ENCODE data around the gene LEUTX. TPM values are rescaled to one million over a fixed set of nuclear protein-coding genes. Genes with fewer than 3 reads are reported as not detected.

Gene LEUTX
- total and polyA plus RNA-seq, 2 experiments from 2014 or later = not detected

GRCh38 chr19:39740395-39740794 is 38.3 kb upstream of the LEUTX start (continued):
- TF ChIP-seq CREB1 (CRISPR knock-in tag; IDR thresholded peaks at IDR 0.05; ENCODE audit: low read depth) (no peak), JUNB (IDR thresholded peaks at IDR 0.05; ENCODE audit: unreplicated experiment) (no peak), POLR2AphosphoS5 (IDR thresholded peaks at IDR 0.05; ENCODE audit: low read depth) (no peak), EZH2 (IDR thresholded peaks at IDR 0.05; ENCODE audit: low read depth, unreplicated experiment) (no peak), ZNF331 (CRISPR knock-in tag; IDR thresholded peaks at IDR 0.05; ENCODE audit: low read depth) (no peak), ZNF114 (CRISPR knock-in tag; IDR thresholded peaks at IDR 0.05) (no peak), STAT1 (IDR thresholded peaks at IDR 0.05; ENCODE audit: unreplicated experiment) (no peak)
- TF ChIP-seq, protein P1, sequence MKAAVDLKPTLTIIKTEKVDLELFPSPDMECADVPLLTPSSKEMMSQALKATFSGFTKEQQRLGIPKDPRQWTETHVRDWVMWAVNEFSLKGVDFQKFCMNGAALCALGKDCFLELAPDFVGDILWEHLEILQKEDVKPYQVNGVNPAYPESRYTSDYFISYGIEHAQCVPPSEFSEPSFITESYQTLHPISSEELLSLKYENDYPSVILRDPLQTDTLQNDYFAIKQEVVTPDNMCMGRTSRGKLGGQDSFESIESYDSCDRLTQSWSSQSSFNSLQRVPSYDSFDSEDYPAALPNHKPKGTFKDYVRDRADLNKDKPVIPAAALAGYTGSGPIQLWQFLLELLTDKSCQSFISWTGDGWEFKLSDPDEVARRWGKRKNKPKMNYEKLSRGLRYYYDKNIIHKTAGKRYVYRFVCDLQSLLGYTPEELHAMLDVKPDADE (IDR thresholded peaks at IDR 0.05) = no peak
- TF ChIP-seq, protein P2, sequence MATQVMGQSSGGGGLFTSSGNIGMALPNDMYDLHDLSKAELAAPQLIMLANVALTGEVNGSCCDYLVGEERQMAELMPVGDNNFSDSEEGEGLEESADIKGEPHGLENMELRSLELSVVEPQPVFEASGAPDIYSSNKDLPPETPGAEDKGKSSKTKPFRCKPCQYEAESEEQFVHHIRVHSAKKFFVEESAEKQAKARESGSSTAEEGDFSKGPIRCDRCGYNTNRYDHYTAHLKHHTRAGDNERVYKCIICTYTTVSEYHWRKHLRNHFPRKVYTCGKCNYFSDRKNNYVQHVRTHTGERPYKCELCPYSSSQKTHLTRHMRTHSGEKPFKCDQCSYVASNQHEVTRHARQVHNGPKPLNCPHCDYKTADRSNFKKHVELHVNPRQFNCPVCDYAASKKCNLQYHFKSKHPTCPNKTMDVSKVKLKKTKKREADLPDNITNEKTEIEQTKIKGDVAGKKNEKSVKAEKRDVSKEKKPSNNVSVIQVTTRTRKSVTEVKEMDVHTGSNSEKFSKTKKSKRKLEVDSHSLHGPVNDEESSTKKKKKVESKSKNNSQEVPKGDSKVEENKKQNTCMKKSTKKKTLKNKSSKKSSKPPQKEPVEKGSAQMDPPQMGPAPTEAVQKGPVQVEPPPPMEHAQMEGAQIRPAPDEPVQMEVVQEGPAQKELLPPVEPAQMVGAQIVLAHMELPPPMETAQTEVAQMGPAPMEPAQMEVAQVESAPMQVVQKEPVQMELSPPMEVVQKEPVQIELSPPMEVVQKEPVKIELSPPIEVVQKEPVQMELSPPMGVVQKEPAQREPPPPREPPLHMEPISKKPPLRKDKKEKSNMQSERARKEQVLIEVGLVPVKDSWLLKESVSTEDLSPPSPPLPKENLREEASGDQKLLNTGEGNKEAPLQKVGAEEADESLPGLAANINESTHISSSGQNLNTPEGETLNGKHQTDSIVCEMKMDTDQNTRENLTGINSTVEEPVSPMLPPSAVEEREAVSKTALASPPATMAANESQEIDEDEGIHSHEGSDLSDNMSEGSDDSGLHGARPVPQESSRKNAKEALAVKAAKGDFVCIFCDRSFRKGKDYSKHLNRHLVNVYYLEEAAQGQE (IDR thresholded peaks at IDR 0.05; ENCODE audit: unreplicated experiment) = no peak
- TF ChIP-seq, protein P3, sequence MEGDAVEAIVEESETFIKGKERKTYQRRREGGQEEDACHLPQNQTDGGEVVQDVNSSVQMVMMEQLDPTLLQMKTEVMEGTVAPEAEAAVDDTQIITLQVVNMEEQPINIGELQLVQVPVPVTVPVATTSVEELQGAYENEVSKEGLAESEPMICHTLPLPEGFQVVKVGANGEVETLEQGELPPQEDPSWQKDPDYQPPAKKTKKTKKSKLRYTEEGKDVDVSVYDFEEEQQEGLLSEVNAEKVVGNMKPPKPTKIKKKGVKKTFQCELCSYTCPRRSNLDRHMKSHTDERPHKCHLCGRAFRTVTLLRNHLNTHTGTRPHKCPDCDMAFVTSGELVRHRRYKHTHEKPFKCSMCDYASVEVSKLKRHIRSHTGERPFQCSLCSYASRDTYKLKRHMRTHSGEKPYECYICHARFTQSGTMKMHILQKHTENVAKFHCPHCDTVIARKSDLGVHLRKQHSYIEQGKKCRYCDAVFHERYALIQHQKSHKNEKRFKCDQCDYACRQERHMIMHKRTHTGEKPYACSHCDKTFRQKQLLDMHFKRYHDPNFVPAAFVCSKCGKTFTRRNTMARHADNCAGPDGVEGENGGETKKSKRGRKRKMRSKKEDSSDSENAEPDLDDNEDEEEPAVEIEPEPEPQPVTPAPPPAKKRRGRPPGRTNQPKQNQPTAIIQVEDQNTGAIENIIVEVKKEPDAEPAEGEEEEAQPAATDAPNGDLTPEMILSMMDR (conservative IDR thresholded peaks at IDR 0.05; ENCODE audit: low read depth in 2 of 2) = no peak

- Histone ChIP-seq H3F3A (replicated peaks; ENCODE audit: low read depth) (no peaks in the 10 kb centered on the region), H3K36me3 (ENCODE audit: insufficient read depth) (no peaks in the 10 kb centered on the region), H3K4me1 (ENCODE audit: insufficient read depth) (no peaks in the 10 kb centered on the region), H2AFZ (no peak overlapping the region), H3K9me2 (ENCODE audit: insufficient read depth) (no peaks in the 10 kb centered on the region), H3K4me3 (no peak overlapping the region), H4K20me1 (replicated peaks; ENCODE audit: insufficient read depth) (no peaks in the 10 kb centered on the region), H3K27me3 (ENCODE audit: insufficient read depth) (no peaks in the 10 kb centered on the region), H3K79me2 (replicated peaks; ENCODE audit: insufficient read depth) (no peaks in the 10 kb centered on the region), H3K4me2 (no peak overlapping the region), H3K27ac (ENCODE audit: low read depth) (no peak overlapping the region)
- Mint-ChIP-seq H3K9me3 (no peaks in the 10 kb centered on the region), H3K4me1 (no peaks in the 10 kb centered on the region), H3K27me3 (ENCODE audit: insufficient read depth, low read depth, poor library complexity) (no peaks in the 10 kb centered on the region), H3K36me3 (ENCODE audit: low read depth) (no peaks in the 10 kb centered on the region), H3K4me3 (no peak overlapping the region), H3K27ac (no peak overlapping the region)
- DNase-seq (ENCODE audit: low spot score) (no peak), ATAC-seq (no peak)
- no peak for TF ChIP-seq ZNF114 (CRISPR knock-in tag; IDR thresholded peaks at IDR 0.05)
- TF ChIP-seq, protein P1 (IDR thresholded peaks at IDR 0.05) = no peak
- TF ChIP-seq ZNF331 (CRISPR knock-in tag; IDR thresholded peaks at IDR 0.05; ENCODE audit: low read depth) = no peak
- TF ChIP-seq POLR2AphosphoS5 (IDR thresholded peaks at IDR 0.05; ENCODE audit: low read depth) = no peak
- no peak for TF ChIP-seq JUNB (IDR thresholded peaks at IDR 0.05; ENCODE audit: unreplicated experiment)
- no peak for TF ChIP-seq STAT1 (IDR thresholded peaks at IDR 0.05; ENCODE audit: unreplicated experiment)
- TF ChIP-seq, protein P4, sequence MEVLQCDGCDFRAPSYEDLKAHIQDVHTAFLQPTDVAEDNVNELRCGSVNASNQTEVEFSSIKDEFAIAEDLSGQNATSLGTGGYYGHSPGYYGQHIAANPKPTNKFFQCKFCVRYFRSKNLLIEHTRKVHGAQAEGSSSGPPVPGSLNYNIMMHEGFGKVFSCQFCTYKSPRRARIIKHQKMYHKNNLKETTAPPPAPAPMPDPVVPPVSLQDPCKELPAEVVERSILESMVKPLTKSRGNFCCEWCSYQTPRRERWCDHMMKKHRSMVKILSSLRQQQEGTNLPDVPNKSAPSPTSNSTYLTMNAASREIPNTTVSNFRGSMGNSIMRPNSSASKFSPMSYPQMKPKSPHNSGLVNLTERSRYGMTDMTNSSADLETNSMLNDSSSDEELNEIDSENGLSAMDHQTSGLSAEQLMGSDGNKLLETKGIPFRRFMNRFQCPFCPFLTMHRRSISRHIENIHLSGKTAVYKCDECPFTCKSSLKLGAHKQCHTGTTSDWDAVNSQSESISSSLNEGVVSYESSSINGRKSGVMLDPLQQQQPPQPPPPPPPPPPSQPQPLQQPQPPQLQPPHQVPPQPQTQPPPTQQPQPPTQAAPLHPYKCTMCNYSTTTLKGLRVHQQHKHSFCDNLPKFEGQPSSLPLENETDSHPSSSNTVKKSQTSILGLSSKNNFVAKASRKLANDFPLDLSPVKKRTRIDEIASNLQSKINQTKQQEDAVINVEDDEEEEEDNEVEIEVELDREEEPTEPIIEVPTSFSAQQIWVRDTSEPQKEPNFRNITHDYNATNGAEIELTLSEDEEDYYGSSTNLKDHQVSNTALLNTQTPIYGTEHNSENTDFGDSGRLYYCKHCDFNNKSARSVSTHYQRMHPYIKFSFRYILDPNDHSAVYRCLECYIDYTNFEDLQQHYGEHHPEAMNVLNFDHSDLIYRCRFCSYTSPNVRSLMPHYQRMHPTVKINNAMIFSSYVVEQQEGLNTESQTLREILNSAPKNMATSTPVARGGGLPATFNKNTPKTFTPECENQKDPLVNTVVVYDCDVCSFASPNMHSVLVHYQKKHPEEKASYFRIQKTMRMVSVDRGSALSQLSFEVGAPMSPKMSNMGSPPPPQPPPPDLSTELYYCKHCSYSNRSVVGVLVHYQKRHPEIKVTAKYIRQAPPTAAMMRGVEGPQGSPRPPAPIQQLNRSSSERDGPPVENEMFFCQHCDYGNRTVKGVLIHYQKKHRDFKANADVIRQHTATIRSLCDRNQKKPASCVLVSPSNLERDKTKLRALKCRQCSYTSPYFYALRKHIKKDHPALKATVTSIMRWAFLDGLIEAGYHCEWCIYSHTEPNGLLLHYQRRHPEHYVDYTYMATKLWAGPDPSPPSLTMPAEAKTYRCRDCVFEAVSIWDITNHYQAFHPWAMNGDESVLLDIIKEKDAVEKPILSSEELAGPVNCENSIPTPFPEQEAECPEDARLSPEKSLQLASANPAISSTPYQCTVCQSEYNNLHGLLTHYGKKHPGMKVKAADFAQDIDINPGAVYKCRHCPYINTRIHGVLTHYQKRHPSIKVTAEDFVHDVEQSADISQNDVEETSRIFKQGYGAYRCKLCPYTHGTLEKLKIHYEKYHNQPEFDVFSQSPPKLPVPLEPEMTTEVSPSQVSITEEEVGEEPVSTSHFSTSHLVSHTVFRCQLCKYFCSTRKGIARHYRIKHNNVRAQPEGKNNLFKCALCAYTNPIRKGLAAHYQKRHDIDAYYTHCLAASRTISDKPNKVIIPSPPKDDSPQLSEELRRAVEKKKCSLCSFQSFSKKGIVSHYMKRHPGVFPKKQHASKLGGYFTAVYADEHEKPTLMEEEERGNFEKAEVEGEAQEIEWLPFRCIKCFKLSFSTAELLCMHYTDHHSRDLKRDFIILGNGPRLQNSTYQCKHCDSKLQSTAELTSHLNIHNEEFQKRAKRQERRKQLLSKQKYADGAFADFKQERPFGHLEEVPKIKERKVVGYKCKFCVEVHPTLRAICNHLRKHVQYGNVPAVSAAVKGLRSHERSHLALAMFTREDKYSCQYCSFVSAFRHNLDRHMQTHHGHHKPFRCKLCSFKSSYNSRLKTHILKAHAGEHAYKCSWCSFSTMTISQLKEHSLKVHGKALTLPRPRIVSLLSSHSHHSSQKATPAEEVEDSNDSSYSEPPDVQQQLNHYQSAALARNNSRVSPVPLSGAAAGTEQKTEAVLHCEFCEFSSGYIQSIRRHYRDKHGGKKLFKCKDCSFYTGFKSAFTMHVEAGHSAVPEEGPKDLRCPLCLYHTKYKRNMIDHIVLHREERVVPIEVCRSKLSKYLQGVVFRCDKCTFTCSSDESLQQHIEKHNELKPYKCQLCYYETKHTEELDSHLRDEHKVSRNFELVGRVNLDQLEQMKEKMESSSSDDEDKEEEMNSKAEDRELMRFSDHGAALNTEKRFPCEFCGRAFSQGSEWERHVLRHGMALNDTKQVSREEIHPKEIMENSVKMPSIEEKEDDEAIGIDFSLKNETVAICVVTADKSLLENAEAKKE (CRISPR knock-in tag; IDR thresholded peaks at IDR 0.05) = no peak
Observed at GRCh38 chr19:39745643-39746042, 33.0 kb upstream of the LEUTX start.
